HG03039 (cell line): ENCODE data around the gene ANKRD17.
"Not testable (repeated sequence)": the region's sequence is repeated elsewhere in the genome, so short reads cannot be mapped to it uniquely, and the experiment has no call there.

Experiments used
- ATAC-seq: cut with Tn5 transposase; IDR thresholded peaks from one replicate; pipeline ENCODE4 v1.9.1; 2021; ENCODE audit warnings: mild to moderate bottlenecking, moderate library complexity; ENCODE audit not compliant: unreplicated experiment

Gene ANKRD17

DNA sequence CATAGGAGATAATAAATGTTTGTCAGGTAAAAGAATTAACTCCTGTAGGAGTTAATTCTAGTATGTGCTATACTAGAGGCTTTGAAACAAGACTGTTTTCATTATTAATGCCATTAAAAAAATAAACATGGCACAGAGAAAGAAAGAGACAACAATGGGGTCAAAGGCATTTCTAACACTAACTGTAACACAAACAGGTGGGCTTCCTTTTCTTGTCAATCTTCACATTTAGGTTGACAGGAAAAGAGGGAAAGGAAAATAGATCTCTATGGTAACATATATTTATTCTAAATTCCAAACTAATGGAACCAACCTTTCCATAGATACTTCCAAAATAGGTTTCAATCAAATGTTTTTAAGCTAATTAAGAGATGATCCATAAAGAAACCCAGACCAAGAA is 9.8 kb downstream of the ANKRD17 start:
- no peak for ATAC-seq

DNA sequence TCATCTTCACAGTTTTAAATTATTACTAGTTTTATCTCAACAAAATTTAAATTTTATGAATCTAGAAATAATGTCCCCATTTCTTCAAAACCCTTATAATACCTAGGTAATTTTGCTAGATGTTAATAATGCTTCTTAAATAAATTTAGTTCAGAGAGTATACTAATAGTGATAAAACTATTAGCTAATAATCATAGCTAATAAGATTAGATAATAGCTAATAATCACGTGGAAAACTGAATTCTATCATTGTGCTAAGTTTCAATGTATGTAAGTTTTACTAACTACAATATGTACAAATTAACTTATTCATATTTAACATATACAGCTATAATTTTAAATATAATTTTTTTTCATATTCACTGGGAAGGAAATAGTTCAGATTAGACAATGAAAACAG is 10.2 kb downstream of the ANKRD17 start:
- ATAC-seq, result no peak

DNA sequence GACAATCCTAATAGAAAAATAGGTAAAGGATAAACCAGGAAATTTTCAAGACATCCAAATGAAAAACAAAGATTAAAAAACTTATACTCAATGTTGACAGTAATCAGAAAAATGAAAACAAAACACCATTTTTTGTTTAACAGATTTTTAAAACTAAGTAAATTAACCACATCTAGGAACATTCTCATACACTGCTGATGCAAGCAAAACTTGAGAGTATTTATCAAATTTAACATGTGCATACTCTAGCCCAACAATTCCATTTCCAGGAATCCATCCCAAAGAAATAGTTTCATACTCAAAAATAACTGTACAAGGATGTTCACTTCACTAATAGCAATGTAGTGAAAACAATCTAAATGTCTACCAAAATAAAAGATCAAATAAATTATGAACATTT is 11.5 kb downstream of the ANKRD17 start:
- ATAC-seq, result no peak

DNA sequence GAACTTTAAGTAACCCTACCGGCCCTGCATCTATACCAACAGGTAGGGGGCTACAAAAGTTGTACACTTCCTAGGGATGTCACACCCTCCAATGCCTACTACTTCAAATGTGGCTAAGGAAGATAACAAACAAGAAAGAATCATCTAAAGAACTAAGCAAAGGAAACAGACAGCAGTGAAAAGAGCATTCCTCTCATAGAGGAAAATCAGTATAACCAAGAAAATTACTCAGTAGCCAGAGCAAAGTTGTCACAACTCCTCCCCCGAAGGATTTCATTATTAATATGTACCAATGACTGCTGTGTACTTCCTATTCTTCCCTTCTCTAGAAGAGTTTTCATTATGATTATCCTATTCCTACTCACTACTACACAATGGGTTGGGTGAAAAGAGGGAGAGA is 12.6 kb downstream of the ANKRD17 start:
- no peak for ATAC-seq

DNA sequence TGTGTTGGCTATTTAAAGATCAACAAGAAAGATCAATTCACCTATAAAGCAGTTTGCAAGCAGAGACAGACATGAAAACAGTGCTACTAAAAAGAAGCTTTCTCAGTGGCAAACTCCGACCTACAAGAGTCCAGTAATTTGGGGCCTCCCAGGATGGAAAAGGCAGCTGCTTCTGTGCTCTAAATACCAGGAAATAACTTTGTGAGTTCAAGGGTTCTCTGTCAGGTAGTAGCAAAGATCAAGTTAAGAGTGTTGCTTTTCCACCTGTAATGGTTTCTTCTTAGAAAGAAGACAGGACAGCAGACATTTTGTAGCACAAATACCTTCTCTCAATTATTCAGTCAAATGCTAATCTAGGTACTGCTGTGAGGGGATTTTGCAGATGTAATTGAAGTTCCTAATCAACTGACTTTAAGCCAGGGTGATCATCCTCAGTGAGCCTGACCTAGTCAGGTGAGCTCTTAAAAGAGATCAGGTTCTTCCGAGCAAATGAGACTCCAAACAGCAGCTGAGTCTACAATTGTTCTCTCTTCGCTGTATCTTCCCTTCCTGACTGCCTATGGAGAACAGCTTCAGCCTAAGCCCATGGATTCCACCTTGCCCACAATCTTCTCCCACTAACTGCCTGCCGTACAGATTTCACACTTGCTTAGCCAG is 13.5 kb downstream of the ANKRD17 start:
- ATAC-seq, result no peak

DNA sequence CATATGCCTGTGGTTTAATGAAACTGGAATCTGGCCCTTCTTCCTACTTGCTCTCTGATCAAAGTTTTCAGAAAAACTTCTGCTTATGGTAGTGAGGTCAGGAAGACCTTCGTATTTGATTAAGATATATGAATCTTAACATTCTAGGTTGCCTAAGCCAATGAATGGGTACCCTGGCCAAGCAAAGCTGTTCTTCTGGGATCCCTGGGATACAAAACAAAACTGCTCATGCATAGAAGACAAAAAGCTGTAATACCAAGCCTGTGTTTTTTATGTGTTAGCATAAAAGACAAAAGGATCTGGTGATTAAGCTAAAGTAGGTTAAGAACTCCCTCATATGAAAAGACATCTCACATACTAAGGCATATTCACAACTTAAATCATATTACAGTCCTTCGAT is 21.6 kb downstream of the ANKRD17 start:
- no peak for ATAC-seq

DNA sequence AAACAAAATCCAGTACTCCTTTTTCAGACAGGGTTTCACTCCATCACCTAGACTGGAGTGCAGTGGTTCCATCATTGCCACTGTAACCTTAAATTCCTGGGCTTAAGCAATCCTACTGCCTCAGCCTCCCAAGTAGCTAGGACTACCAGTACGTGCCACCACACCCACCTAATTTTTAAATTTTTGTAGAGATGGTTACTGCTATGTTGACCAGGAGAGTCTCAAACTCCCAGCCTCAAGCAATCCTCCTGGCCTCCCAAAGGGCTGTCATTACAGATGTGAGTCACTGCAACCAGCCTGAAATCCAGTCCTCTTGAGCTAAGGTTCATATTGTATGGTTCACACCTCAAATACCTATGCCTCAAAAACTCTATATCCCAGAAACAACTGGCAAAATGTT is 22.4 kb downstream of the ANKRD17 start:
- ATAC-seq, result no peak

DNA sequence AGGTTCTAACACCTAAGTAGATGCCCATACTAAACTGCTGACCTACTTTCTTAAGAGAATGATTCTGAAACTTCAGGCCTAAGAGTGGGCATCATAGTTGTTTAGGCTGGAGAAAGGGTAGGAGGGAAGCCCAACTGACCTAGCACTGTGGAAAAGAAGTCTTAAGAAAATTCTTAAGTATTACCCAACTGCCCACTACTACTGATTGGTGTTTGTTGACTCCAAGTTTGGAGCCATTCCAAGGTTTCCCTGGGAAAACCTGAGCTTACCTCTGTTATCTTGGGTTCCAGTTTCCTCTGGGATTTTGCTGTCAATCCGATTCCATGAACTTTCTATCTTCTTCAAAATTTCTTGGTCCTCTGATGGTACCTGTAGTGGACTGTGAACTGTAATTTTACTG is 23.9 kb downstream of the ANKRD17 start:
- no peak for ATAC-seq

DNA sequence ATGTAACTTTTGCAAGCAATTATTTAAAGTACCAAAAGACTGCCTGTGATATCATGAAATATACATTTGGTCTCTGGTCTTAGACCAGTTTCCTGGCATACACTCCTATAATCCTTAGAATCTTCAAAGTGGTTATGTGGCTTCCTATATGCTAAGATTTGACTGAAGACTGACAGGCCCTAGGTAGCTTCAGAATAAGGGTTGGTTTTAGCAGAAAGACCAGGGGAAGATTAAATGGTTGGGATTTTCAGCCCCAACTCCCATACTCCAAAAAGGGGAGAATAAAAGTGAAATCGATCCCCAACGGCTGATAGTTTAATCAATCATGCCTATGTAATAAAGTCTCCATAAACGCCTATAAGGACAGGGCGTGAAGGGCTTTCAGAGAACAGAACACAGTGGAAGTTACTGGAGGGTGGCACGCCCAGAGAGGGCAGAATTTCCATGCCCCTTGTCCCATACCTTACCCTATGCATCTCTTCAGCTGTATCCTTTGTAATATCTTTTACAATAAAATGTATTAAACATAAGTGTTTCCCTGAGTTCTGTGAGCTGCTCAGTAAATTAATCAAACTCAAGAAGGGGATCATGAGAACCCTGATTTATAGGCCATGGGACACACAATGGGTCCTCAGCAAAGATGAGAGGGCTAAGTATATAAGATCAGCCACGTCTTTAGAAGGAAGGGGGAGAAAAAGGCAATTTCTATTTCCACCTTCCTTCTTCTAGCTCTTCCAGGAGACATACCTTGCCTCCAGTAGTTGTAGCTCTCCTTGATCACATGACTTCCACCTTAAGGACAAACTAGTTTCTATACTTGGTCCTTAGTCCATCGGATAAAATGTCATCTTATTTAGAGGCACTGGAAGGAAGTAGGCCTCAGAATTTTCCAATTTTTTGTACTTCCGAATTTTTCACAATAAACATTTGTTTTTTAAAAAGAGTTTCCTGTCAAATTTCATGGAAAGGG is 26.8 kb downstream of the ANKRD17 start:
- ATAC-seq, result no peak

DNA sequence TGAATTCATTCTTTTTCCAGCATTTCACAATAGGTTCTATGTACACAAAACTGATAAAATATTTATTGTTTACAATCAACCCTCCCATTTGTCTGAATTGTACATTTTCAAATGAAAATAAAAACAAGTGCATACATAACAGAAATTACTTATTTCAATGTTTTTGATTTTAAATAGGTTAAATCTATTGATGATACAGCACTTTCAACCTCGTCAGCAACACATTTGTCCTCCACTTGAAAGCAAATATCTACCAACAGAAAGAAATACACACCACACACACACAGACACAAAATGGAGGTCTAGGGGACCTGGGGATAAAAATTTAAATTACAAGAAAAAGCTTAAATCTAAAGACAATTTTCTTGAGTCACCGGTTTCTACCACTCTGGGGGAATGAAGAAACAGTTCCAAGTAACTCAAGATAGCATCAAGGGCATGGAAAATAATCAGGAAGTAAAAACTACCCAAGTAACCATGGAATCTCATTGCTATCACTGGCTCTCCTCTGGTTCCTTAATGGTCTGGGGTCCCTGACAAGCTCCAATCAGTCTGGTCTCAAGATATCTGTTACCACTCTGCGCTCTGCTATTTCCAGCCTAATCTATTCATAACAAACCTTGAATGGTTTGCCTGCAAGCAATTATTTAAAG is 27.6 kb downstream of the ANKRD17 start:
- ATAC-seq, result no peak

DNA sequence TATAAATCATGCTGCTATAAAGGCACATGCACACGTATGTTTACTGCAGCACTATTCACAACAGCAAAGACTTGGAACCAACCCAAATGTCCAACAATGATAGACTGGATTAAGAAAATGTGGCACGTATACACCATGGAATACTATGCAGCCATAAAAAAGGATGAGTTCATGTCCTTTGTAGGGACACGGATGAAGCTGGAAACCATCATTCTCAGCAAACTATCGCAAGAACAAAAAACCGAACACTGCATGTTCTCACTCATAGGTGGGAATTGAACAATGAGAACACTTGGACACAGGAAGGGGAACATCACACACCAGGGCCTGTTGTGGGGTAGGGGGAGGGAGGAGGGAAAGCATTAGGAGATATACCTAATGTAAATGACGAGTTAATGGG is 29.8 kb downstream of the ANKRD17 start:
- ATAC-seq, result not testable (repeated sequence)

DNA sequence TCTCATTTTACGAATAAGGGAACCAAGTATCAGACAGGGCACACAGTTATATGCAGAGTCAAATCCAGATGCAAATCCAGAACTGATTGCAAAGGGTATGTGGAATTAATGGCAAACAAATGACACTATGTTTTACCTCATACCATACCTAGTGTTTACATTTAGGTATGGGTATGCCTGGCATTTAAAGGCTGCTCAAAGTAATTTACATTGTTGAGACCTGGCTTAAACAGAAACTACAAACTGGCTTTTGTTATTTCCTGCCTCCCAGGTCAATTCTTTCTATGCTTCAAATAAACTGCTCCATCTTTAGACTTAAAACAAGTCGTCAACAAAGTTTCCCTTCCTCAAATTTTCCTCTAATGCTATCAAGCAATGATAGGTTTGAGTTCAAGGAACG is 33.7 kb downstream of the ANKRD17 start:
- ATAC-seq, result no peak

DNA sequence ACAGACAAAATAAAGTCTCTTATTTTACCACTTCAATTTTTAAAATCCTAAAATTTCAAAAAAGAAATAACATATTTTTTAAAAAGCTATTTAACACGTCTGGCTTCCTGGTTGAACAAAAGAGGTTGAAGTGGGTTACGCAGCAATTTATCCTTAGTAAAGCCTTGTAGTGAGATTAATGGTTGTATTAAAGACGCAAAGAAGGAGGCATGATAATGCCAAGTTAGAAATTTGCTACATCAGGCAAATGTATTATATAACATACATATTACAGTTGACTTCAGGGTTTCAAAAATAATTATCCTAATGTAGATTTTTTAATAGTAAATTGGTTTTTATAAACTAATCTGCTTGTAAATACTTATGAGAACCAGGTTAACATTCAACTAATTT is 35.3 kb downstream of the ANKRD17 start:
- ATAC-seq, result no peak

DNA sequence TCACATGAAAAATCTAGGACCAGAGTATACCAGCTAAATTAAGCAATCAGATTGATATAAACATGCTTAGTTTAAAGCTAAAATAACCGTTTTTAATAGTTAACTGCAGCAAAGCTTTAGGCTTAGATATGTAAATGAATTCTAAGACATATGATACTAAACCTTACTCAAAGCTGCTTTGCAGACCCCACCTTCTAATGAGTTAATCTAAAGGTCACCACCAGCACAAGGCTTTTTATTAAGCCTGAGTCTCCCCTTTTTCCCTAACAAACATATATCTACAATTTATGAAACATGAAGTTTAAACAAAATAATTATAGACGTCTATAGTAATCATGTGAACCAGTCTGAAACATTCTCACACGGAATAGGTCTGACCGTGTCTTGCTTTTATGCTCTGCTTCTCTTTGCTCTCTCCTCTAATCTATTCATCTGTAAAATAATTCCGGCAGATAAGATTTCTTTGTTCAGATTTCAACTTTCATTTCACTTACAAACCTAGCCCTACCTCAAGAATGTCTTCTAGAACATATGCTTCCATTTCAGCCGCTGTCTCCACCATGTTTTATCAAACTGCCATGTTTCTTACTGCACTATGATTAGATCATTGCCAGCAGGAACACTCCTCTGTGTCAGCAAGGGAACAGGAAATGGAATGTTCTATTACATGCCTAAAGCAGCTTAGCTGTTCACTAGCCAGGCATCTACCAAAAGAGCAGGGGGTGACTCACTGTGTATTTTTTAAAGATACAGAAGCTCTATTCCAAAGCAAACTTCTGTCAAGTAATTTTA is 35.9 kb downstream of the ANKRD17 start:
- peak; percentile 98 for ATAC-seq

DNA sequence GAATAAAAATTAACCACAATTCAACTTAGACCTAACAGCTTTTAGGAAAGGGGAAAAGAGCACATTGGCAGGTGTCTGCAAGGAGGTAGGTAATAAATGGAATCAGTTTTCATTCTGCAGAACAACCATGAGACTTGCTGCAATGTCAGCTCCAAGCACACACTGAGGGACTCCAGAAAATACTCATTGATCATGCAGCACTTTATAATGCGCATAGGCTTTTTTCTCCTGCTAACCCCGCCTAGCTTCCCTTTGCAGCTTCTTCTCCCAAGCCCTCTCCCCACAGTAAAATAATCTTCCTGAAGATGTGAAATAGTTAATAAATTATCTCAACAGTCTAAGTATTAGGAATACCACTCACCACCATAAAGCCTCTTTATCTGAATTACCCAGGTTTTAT is 36.9 kb downstream of the ANKRD17 start:
- no peak for ATAC-seq

DNA sequence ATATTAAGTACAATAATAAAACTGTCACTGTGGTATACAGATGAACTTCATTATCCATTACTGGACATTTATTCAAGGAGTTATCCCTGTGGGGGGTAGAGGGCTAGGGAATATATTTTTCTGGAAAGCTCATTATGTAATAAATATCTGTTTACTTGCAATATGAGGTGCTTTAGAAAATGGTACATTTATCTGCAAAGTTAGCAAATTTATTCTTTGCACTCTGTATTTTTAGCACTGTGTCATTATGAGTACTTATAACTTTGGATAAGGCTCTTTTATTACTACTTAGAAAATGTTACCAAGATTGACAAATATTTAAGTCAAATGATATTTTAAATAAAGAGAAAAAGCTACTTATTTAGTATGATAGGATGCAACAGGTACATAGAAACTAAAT is 37.8 kb downstream of the ANKRD17 start:
- ATAC-seq, result no peak

DNA sequence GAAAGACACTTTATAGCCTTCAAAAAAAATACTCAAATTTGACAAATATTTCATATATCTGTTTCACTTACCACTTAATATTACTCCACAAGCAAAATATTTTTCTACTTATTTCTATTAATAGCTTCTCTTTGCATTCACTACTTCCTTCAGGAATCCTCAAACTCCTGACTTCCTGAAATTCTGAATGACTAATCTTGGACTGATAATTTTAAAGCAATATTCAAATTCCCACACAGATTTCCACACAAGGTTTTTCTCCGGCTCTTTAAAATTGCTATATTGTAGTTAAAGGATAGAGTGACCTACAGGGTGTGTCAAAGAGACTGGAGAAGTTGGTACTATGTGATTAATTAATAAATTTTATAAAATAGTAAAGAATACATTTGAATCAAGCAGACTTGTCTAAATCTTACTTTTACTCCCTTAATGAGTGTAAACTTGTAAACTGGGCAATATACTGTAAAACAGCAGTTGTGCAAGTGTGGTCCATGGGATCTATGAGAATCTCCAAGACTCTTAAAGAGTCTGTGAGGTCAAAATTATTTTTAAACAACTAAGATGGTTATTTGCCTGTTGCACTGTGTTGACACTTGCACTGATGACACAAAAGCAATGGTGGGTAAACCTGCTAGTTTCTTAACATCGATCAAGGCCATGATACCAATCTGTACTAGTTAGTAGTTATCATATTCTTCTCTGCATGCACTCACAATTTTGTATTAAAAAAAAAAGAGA is 44.5 kb downstream of the ANKRD17 start:
- no peak for ATAC-seq

DNA sequence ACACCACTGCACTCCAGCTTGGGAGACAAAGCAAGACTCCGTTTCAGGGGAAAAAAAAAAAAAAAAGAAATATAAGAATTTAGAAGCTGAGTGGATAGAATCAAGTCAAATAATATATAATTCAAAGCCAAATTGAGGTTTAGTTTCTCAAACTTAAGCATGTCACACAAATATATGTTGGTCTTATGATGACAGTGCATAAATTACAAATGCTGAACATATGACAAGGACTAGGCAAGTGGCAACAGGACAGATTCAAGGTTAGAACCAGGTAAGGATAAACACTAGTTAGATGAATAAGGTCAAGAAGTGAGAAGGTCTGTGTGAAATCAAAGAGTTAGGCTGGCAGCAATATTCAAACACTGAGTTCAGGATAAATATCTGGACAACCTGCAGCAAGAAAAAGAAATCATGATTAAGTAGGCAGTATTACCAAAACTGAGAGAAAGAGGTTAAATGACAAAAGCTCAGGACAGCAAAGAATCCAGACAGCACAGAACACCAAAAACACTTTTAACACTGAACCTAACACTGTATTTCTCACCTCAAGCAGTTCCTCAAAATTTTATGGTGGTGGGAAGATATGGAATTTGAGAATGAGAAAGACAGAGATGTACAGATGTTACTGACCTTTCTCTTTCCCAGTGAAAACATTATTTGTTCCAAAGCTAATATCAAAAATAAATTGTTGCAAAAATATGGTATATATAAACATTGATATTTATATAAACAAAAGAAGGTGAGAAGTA is 45.4 kb downstream of the ANKRD17 start:
- no peak for ATAC-seq

DNA sequence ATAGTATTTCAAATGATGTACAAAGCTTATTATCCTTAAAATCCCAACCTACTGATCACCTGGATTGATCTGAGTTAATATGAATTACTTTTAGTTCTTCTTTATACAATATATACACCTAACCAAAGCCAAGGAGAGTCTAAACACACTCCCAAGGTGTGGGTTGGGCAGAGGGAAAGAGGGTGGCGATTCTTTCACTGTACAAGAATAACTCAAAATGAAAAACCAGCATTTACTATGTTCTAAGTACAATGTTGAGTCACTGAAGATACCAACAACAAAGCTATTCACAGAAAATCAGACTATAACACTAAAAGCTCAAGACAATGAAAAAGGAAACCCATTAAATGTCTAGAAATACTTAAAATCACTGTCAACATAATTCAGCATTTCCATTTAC is 46.6 kb downstream of the ANKRD17 start:
- ATAC-seq, result no peak

DNA sequence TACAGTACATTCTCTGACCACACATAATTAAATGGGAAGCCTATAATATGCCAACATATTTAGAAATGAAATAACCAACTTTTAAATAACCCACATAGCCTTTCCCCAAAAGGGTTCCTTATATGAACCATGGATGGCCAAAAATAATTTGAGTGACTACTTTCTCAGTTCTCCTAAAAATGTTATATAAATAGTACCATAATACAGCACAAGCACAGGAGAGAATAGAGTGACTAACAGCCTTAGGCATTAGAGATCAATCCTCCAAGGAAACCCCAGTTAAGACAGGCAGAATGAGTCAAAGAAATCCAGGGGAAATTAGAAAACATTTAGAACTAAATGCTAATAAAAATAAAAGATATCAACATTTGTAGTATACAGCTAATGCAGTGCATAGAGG is 50.2 kb downstream of the ANKRD17 start:
- no peak for ATAC-seq
